Fibroblast of lung (primary cell): ENCODE data around the gene ATP2B3. TPM values are rescaled to one million over a fixed set of nuclear protein-coding genes. Genes with fewer than 3 reads are reported as not detected.

Experiments used
- DNase-seq, 2 donors: peaks; one replicate each; pipeline versions ENCODE4 v3.0.0 to v3.0.0-alpha.2; 2010; ENCODE audit warnings: low read depth in 2 of 2
- H2AFZ ChIP-seq: 2 replicates; pipeline ENCODE4 v1.5.1; 2012; ENCODE audit warnings: low read length, control low read depth, inconsistent platforms
- H3K27ac ChIP-seq: 2 replicates; pipeline ENCODE4 v1.5.1; 2011; ENCODE audit warnings: low read length, control low read depth; ENCODE audit not compliant: insufficient read depth
- H3K27me3 ChIP-seq: 2 replicates; pipeline ENCODE4 v1.5.1; 2011; ENCODE audit warnings: mild to moderate bottlenecking, low read length; ENCODE audit not compliant: control insufficient read depth, insufficient read depth
- H3K36me3 ChIP-seq: 2 replicates; pipeline ENCODE4 v1.5.1; 2011; ENCODE audit warnings: low read length; ENCODE audit not compliant: control insufficient read depth, insufficient read depth
- H3K4me1 ChIP-seq: 2 replicates; pipeline ENCODE4 v1.5.1; 2011; ENCODE audit warnings: low read length; ENCODE audit not compliant: control insufficient read depth, insufficient read depth; ENCODE audit errors: extremely low read depth
- H3K4me2 ChIP-seq: 2 replicates; pipeline ENCODE4 v1.5.1; 2011; ENCODE audit warnings: low read length, control low read depth; ENCODE audit not compliant: insufficient read depth; ENCODE audit errors: extremely low read depth
- H3K4me3 ChIP-seq, 4 experiments: fragments of 200-600 bp in 1 of 4; sonication (generic) in 1 of 4; replicated peaks in 1 of 4; 2 replicates each; pipeline ENCODE4 v1.5.1; 2011 to 2016; ENCODE audit warnings: low read length in 4 of 4, low read depth in 3 of 4, mild to moderate bottlenecking in 3 of 4, control low read depth in 2 of 4, inconsistent platforms in 1 of 4, mixed read lengths in 1 of 4; ENCODE audit not compliant: insufficient read depth in 1 of 4; ENCODE audit errors: control extremely low read depth in 1 of 4
- H3K79me2 ChIP-seq: 2 replicates; pipeline ENCODE4 v1.5.1; 2012; ENCODE audit warnings: mild to moderate bottlenecking, low read length, inconsistent platforms; ENCODE audit not compliant: control insufficient read depth, insufficient read depth
- H3K9ac ChIP-seq: 2 replicates; pipeline ENCODE4 v1.5.1; 2011; ENCODE audit warnings: mild to moderate bottlenecking, low read length, control low read depth; ENCODE audit not compliant: insufficient read depth
- H3K9me3 ChIP-seq: 2 replicates; pipeline ENCODE4 v1.5.1; 2012; ENCODE audit warnings: low read depth, low read length; ENCODE audit not compliant: control insufficient read depth, insufficient read depth
- H4K20me1 ChIP-seq: 2 replicates; pipeline ENCODE4 v1.5.1; 2011; ENCODE audit warnings: low read length; ENCODE audit not compliant: control insufficient read depth, insufficient read depth; ENCODE audit errors: extremely low read depth
- EZH2 ChIP-seq: IDR thresholded peaks from 2 replicates; pipeline ENCODE4 v1.5.1; 2012; ENCODE audit warnings: low read length, control low read depth, mild to moderate bottlenecking; ENCODE audit errors: missing control alignments
- polyA plus RNA-seq, 2 donors: library from polyadenylated mRNA; depleted of rRNA in 1 of 2; stranded (reverse) in 1 of 2; unstranded in 1 of 2; fragments of >200 nt; gene quantifications; 2 replicates each; pipeline ENCODE4 v1.2.1, GENCODE V29; 2011 to 2012; ENCODE audit warnings: missing spikeins in 1 of 2
- total RNA-seq: library from RNA; depleted of rRNA; stranded (reverse); fragments of >200 nt; gene quantifications from 2 replicates; pipeline ENCODE4 v1.2.1, GENCODE V29; 2014
- TF ChIP-seq, protein P1 (sequence below), 2 donors: IDR thresholded peaks in 1 of 2; conservative IDR thresholded peaks in 1 of 2; 1 replicate in 1 of 2; 2 replicates in 1 of 2; pipeline ENCODE4 v1.5.1; 2011 to 2012; ENCODE audit warnings: low read length in 2 of 2, control low read depth in 1 of 2, inconsistent platforms in 1 of 2, low read depth in 1 of 2, mild to moderate bottlenecking in 1 of 2

Gene ATP2B3
- total and polyA plus RNA-seq, 2 donors (not counting 1 experiment from before 2014, with no cell fraction given): not detected

DNA sequence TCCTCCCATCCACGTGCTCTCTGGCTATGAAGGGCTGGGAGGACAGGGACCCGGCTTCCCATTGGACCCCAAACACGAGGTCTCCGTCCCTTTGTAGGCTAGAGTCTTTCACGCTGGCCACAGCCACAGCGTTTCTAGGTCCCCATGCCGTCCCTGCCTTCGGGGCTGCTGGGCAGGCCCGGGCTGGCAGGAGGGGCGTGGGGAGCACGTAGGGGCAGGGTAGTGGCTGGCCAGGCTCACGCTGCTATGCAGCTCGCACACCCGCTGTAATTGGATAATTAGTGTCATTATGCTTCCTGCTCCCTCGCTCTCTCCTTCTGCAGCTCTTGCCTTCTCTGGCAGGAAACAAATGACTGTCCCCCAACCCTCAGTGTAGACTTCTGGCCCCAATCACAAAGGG, 9.8 kb downstream of the ATP2B3 start:
- H3K4me1 ChIP-seq: no peaks in the 10 kb centered on the region
- no peak overlapping the region for H3K27ac ChIP-seq
- no peaks in the 10 kb centered on the region for H4K20me1 ChIP-seq
- no peaks in the 10 kb centered on the region for H3K27me3 ChIP-seq
- no peak overlapping the region for H3K4me2 ChIP-seq
- DNase-seq: no peak
- no peak overlapping the region for H3K9ac ChIP-seq
- no peak for TF ChIP-seq EZH2
- TF ChIP-seq, protein P1, sequence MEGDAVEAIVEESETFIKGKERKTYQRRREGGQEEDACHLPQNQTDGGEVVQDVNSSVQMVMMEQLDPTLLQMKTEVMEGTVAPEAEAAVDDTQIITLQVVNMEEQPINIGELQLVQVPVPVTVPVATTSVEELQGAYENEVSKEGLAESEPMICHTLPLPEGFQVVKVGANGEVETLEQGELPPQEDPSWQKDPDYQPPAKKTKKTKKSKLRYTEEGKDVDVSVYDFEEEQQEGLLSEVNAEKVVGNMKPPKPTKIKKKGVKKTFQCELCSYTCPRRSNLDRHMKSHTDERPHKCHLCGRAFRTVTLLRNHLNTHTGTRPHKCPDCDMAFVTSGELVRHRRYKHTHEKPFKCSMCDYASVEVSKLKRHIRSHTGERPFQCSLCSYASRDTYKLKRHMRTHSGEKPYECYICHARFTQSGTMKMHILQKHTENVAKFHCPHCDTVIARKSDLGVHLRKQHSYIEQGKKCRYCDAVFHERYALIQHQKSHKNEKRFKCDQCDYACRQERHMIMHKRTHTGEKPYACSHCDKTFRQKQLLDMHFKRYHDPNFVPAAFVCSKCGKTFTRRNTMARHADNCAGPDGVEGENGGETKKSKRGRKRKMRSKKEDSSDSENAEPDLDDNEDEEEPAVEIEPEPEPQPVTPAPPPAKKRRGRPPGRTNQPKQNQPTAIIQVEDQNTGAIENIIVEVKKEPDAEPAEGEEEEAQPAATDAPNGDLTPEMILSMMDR (conservative IDR thresholded peaks at IDR 0.05 in 1 of 2, IDR thresholded peaks at IDR 0.05 in 1 of 2; ENCODE audit: low read depth in 1 of 2, low read length in 2 of 2): no peak
- H2AFZ ChIP-seq: no peak overlapping the region
- no peaks in the 10 kb centered on the region for H3K36me3 ChIP-seq
- no peak overlapping the region for H3K4me3 ChIP-seq
- H3K79me2 ChIP-seq: no peaks in the 10 kb centered on the region
- H3K9me3 ChIP-seq: no peaks in the 10 kb centered on the region

- Histone ChIP-seq H3K27me3 (no peaks in the 10 kb centered on the region), H3K4me3 (no peak overlapping the region), H3K4me2 (no peak overlapping the region), H3K36me3 (no peaks in the 10 kb centered on the region), H2AFZ (no peak overlapping the region), H3K79me2 (no peaks in the 10 kb centered on the region), H3K4me1 (no peaks in the 10 kb centered on the region), H4K20me1 (no peaks in the 10 kb centered on the region), H3K9ac (no peak overlapping the region), H3K27ac (no peak overlapping the region), H3K9me3 (no peaks in the 10 kb centered on the region)
- no peak for DNase-seq
- TF ChIP-seq, protein P1 (conservative IDR thresholded peaks at IDR 0.05 in 1 of 2, IDR thresholded peaks at IDR 0.05 in 1 of 2; ENCODE audit: low read depth in 1 of 2, low read length in 2 of 2): no peak
- no peak for TF ChIP-seq EZH2
Measured at GRCh38 chrX:153530411-153531129, 13.1 kb downstream of the ATP2B3 start.

- no peak for TF ChIP-seq EZH2
- no peak overlapping the region for H2AFZ ChIP-seq
- H3K9ac ChIP-seq: no peak overlapping the region
- no peak overlapping the region for H3K4me3 ChIP-seq
- H3K79me2 ChIP-seq: no peaks in the 10 kb centered on the region
- no peaks in the 10 kb centered on the region for H3K4me1 ChIP-seq
- no peaks in the 10 kb centered on the region for H3K36me3 ChIP-seq
- H3K27ac ChIP-seq: no peak overlapping the region
- no peaks in the 10 kb centered on the region for H3K27me3 ChIP-seq
- peak; percentile 6 to 40 for DNase-seq
- no peaks in the 10 kb centered on the region for H4K20me1 ChIP-seq
- no peaks in the 10 kb centered on the region for H3K9me3 ChIP-seq
- H3K4me2 ChIP-seq: no peak overlapping the region
Measured at GRCh38 chrX:153533091-153533490, 15.6 kb downstream of the ATP2B3 start.
